Aorta (tissue), 5 donors: ENCODE data around the gene SLC6A3. TPM values are rescaled to one million over a fixed set of nuclear protein-coding genes. Genes with fewer than 3 reads are reported as not detected.

Experiments used
- ATAC-seq: fragments of 200-7000 bp; cut with Tn5 transposase; one replicate; pipeline ENCODE4 v1.9.1; 2022; ENCODE audit warnings: moderate library complexity; ENCODE audit not compliant: low FRiP score
- DNase-seq, 2 donors: peaks; one replicate each; pipeline ENCODE4 v3.0.0-alpha.2; 2020
- H3K27ac ChIP-seq, 2 donors: one replicate each; pipeline ENCODE4 v1.5.1; 2013; ENCODE audit warnings: low read length in 2 of 2, mild to moderate bottlenecking in 2 of 2, moderate library complexity in 2 of 2, control low read depth in 1 of 2, inconsistent platforms in 1 of 2, low read depth in 1 of 2
- H3K27me3 ChIP-seq, 2 donors: one replicate each; pipeline ENCODE4 v1.6.1; 2013; ENCODE audit warnings: control low read depth in 1 of 2, low read length in 1 of 2, mild to moderate bottlenecking in 1 of 2, moderate library complexity in 1 of 2; ENCODE audit not compliant: insufficient read depth in 2 of 2, control insufficient read depth in 1 of 2
- H3K36me3 ChIP-seq, 2 donors: one replicate each; pipeline ENCODE4 v1.6.1; 2013; ENCODE audit warnings: control low read depth in 1 of 2, low read length in 1 of 2, mild to moderate bottlenecking in 1 of 2; ENCODE audit not compliant: insufficient read depth in 2 of 2, control insufficient read depth in 1 of 2
- H3K4me1 ChIP-seq, 2 donors: one replicate each; pipeline ENCODE4 v1.6.1; 2013; ENCODE audit warnings: low read length in 2 of 2, control low read depth in 1 of 2, mild to moderate bottlenecking in 1 of 2, moderate library complexity in 1 of 2; ENCODE audit not compliant: insufficient read depth in 2 of 2, control insufficient read depth in 1 of 2
- H3K4me3 ChIP-seq, 2 donors: one replicate each; pipeline ENCODE4 v1.5.1; 2013; ENCODE audit warnings: low read length in 2 of 2, control low read depth in 1 of 2, mild to moderate bottlenecking in 1 of 2
- H3K9me3 ChIP-seq: one replicate; pipeline ENCODE4 v1.6.1; 2013; ENCODE audit warnings: mild to moderate bottlenecking, low read length; ENCODE audit not compliant: control insufficient read depth
- WGBS, 2 donors: extraction: QIAGEN DNeasy Blood & Tissue Kit; methylation state at CpG; one replicate each; pipeline ENCODE4 v1.1.7; 2013; 5-methylcytosine and 5-hydroxymethylcytosine counted together
- intact Hi-C, 2 donors: fragments of 100-400 bp; cut with DNase I; formaldehyde crosslinking; loops; one replicate each; pipeline versions ENCODE4 v1.14.2 to v1.15.0; 2022
- polyA plus RNA-seq, 2 donors: library from polyadenylated mRNA; stranded (reverse); fragments of 200-250 nt; gene quantifications; one replicate each; pipeline ENCODE4 v1.2.3, GENCODE V29; 2013
- total RNA-seq, 2 donors: library from RNA; stranded (reverse); fragmentation: NEBNext Ultra II Directional; extraction: Animal tissue kit (Norgen Biotek cat#: 25700); gene quantifications; one replicate each; pipeline ENCODE4 v1.2.1, GENCODE V29; 2021
- donor health status: healthy with polysubstance abuse.
- donor health status: Bipolar disorder and iron deficiency.
- donor health status: DM: no; HTN: no; CAD: no.
- donor health status: DM: no; HTN: no; CAD: no.
- donor health status: DM: yes; HTN: yes; CAD: no.

The SLC6A3 gene
- total and polyA plus RNA-seq, 4 donors: 0.23 to 0.56 (median 0.30) TPM; not detected in 1

DNA sequence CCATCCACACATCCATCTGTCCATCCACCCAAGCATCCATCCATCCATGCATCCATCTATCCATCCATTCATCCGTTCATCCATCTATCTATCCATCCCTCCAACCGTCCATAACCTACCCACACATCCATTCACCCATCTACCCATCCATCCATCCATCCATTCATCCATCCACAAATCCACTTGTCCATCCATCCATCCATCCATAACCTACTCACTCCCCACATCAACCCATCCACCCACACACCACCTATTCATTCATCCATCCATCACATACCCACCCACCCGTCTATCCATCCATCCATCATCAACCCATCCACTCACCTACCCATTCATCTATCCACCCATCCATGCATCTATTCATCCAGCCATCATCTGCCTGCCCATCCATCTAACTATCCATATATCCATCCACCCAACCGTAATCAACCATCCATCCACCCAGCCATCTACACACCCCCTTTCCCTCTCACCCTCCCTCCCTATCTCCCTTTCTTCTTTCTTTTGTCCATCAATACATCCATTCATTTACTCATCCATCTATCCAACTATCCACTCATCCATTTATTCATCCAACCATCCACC lies 56.8 kb downstream of the SLC6A3 start:
- Histone ChIP-seq H3K36me3 (no peaks in the 10 kb centered on the region), H3K27me3 (no peaks in the 10 kb centered on the region)

DNA sequence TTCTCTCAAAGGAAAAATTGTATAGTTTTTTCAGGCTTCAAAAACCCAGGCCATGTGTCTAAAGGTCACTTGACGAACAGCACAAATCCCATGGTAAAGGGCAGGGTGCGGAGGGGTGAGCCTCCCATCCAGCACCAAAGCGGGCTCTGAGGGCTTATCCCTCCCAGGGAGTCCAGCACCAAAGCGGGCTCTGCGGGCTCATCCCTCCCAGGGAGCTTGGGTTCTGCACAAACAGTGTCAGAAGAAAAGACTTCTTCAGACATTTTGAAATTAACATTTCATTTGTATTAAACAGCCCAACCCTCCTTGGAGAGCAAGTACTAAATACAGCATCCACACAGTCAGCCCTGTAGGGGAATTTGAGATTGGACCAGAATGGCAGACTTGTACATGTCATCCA lies 57.4 kb downstream of the SLC6A3 start:
- ATAC-seq (no peak), DNase-seq (no peak)
- no peaks in the 10 kb centered on the region for H3K9me3 ChIP-seq
- H3K36me3 ChIP-seq: no peaks in the 10 kb centered on the region
- no peak overlapping the region for H3K4me3 ChIP-seq
- no peaks in the 10 kb centered on the region for H3K4me1 ChIP-seq
- intact Hi-C loops: no loop called here
- no peaks in the 10 kb centered on the region for H3K27me3 ChIP-seq
- H3K27ac ChIP-seq: no peak overlapping the region
- WGBS, 2 donors: 90 to 91% methylated on average over 5 of the region's 5 CpGs

More for the DNA sequence above, 56.8 kb downstream of the SLC6A3 start:
- DNase-seq (no peak), ATAC-seq (no peak)
- Histone ChIP-seq H3K4me3 (no peak overlapping the region), H3K9me3 (no peaks in the 10 kb centered on the region), H3K27ac (no peak overlapping the region), H3K4me1 (no peaks in the 10 kb centered on the region)
- intact Hi-C loops: no loop called here
- 83 to 87% methylated on average over 4 of the region's 4 CpGs for WGBS, 2 donors

DNA sequence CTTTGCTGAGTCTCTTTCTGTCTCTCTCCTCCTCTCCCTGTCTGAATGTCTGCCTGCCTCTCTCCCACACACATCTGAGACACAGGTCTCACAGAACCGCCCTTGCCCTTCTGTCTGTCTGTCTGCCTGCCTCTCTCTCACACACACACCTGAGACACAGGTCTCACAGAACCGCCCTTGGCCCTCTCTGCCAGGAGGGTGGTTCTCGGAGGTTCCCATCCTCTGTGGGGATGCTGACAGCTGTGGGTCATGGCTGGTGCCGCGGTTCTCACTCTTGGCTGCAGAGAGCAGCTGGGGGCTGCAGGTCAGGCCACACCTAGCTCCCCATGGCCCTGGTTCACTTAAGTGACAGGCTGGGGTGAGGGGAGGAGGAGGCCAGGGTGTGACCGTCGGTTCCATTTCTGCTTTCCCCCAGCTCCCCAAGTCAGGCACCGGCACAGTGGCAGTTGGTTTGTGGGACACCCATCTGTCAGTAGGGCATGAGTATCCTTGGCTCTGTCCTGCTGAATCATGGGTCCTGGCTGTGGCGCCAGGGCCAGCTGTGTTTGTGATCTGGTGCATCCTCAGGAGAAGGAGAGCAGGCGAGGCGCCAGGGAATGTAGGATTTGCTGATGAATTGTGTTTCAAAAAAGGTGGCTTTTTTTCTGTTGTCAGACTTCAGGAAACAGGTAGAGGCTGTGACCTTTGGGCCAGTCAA lies 58.0 kb downstream of the SLC6A3 start:
- WGBS, 2 donors: 67 to 72% methylated on average over 11 of the region's 11 CpGs
- Histone ChIP-seq H3K27ac (no peak overlapping the region), H3K36me3 (no peaks in the 10 kb centered on the region), H3K4me3 (no peak overlapping the region), H3K4me1 (no peaks in the 10 kb centered on the region), H3K9me3 (no peaks in the 10 kb centered on the region), H3K27me3 (no peaks in the 10 kb centered on the region)
- DNase-seq (no peak), ATAC-seq (no peak)
- intact Hi-C loops: no loop called here

DNA sequence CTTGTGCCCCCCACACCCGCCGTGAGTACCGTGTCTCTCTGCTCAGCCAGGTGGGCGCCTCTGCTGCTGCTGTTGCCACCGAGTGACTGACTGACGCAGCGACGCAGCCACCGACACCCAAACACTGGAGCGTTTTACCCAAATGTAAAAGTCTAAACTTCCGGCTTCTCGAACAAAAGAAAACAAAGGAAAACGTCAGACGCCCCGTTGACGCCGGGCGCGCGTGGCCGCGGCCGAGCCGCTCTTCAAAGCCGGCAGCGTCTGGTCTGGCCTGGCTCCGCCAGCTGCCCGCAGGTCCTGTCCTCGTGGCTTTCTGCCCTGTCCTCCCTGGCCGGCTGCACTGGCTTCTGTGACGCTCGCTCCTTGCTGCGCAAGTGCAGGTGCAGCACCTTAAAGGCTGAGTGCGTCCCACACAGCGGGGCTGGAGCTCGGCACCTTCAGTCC lies 58.9 kb downstream of the SLC6A3 start:
- Histone ChIP-seq H3K4me1 (no peaks in the 10 kb centered on the region), H3K36me3 (no peaks in the 10 kb centered on the region), H3K27ac (no peak overlapping the region), H3K27me3 (no peaks in the 10 kb centered on the region), H3K4me3 (peak overlapping the region; percentile 31 to 38), H3K9me3 (no peaks in the 10 kb centered on the region)
- 0 to 1% methylated on average over 35 to 36 of the region's 36 CpGs for WGBS, 2 donors
- DNase-seq (peak; percentile 80 to 81), ATAC-seq (peak; percentile 36)
- intact Hi-C loops: no loop called here

GRCh38 chr5:1385395-1386273 lies 59.6 kb downstream of the SLC6A3 start:
- Histone ChIP-seq H3K36me3 (no peaks in the 10 kb centered on the region), H3K4me3 (peak overlapping the region; percentile 31 to 38), H3K4me1 (no peaks in the 10 kb centered on the region), H3K9me3 (no peaks in the 10 kb centered on the region), H3K27me3 (no peaks in the 10 kb centered on the region), H3K27ac (no peak overlapping the region)
- DNase-seq (peak; percentile 93 to 94), ATAC-seq (peak; percentile 85)
- intact Hi-C loops: no loop called here
- WGBS, 2 donors: 9 to 11% methylated on average over 46 to 48 of the region's 48 CpGs

DNA sequence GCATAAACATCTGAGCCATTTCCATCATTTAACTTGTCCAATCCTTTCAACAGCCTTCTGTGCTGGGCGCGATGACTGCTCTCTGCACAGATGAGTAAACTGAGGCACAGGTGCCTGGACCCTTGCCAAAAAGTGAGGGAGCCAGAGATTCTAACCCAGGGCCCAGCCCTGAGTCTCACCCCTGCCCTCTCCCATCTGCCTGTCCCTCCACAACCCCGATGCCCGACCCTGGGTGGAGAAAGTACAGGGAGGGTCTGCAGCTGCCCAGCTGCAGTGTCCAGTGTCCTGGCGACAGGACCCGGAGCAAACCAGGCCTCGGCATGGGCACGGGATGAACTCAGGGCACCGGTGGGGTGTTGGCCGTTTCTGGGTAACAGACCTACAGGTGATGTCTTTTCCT lies 60.7 kb downstream of the SLC6A3 start:
- H3K9me3 ChIP-seq: no peaks in the 10 kb centered on the region
- no peak overlapping the region for H3K27ac ChIP-seq
- 79 to 81% methylated on average over 10 of the region's 10 CpGs for WGBS, 2 donors
- H3K27me3 ChIP-seq: no peaks in the 10 kb centered on the region
- ATAC-seq (no peak), DNase-seq (no peak)
- no peak overlapping the region for H3K4me3 ChIP-seq
- no peaks in the 10 kb centered on the region for H3K36me3 ChIP-seq
- no peaks in the 10 kb centered on the region for H3K4me1 ChIP-seq
- intact Hi-C loops: no loop called here

DNA sequence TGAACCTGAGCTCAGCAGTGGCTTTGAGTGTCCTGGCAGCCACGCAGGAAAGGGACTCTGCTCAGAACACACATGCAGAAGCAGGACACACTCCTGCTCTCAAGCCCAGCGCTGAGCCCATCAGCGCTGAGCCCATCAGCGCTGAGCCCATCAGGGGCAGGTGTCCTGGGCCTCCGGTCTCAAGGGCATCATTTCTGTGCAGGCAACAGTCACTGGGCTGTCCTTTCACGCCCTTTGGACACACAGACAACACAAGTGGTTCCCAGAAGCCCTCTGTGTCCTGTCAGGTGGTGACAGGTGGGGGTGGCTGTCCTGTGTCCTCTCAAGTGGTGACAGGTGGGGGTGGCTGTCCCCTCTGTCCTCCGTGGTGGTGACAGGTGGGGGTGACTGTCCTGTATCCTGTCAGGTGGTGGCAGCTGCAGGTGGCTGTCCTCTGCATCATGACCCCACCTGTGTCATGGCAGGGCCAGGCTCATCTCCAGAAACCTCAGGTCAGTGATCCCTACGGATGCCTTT lies 61.3 kb downstream of the SLC6A3 start:
- no peaks in the 10 kb centered on the region for H3K27me3 ChIP-seq
- ATAC-seq: no peak
- H3K4me3 ChIP-seq: no peak overlapping the region
- no peaks in the 10 kb centered on the region for H3K36me3 ChIP-seq
- H3K9me3 ChIP-seq: no peaks in the 10 kb centered on the region
- intact Hi-C loops: no loop called here
- no peaks in the 10 kb centered on the region for H3K4me1 ChIP-seq
- 81% methylated on average over 8 of the region's 8 CpGs for WGBS, 2 donors
- no peak overlapping the region for H3K27ac ChIP-seq
- DNase-seq: no peak

DNA sequence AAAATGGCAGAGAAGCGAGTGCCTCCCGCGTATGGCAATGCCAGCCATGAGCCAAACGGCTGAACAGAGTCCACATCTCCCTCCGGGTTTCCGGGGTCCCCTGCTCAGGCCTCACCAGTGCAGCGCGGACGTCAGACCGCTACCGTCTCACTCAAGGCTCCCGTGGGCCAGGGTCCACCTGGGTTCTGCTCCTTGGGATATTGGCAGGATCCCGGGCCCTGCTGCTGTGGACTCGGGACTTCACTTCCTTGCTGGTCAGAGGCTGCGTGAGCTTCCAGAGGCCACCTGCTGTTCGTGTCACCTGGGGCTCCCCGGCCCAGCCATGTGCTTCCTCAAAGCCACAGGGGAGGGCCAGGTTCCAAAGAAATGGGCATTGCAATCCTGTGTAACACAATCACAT lies 61.9 kb downstream of the SLC6A3 start:
- no peaks in the 10 kb centered on the region for H3K27me3 ChIP-seq
- DNase-seq: no peak
- no peak overlapping the region for H3K4me3 ChIP-seq
- H3K4me1 ChIP-seq: no peaks in the 10 kb centered on the region
- no peaks in the 10 kb centered on the region for H3K36me3 ChIP-seq
- no peaks in the 10 kb centered on the region for H3K9me3 ChIP-seq
- no peak overlapping the region for H3K27ac ChIP-seq
- ATAC-seq: no peak
- intact Hi-C loops: no loop called here
- WGBS, 2 donors: 71 to 76% methylated on average over 17 of the region's 17 CpGs
